SIG-M5 treated with dmso at 0.1 percent for 504 hours (cell line): ENCODE data around the gene DNAJB2.
A peak's percentile ranks its signal among the peaks of the same experiment; 100 is the strongest.

Experiments
- DNase-seq: peaks from one replicate; lab custom pipeline; 2025; ENCODE audit not compliant: unreplicated experiment; lab: John Stamatoyannopoulos, UW

DNAJB2 gene

DNA sequence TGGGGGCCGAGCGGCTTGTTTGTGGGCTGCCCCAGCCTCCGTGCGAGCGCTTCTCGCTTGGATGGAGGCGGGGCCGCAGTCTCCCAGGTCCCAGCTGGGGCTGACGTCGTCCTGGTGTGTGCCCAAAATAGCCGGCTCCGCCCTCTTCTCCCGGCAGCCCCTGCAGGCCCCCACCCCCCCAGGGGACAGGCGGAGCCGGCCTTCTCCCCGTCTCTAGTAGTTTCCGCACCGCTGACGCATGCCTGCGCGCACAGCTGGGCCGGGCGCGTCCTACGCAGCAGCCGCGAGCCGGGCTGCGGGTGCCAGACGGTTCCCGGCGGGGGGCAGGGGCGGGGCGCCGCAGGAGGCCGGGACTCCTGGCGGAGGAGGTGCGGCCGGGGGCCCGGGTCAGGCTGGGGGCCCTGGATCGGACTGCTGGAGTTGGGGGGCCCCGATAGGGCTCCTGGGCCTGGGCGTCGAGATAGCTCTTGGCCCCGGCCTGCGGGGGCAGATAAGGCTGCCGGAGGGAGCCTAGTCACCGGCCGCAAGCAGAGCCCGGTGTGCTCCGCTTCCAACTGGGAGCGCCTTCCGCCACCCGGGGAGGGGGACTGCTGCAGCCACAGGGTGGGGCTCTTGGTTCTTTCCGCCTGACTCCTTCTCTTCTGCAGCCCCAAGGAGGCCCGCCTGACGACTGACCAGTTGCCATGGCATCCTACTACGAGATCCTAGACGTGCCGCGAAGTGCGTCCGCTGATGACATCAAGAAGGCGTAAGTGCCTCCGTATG, at the start of gene DNAJB2:
DNAJB2 (plus strand) TSS at position 216 of the 765 bp plus-strand sequence; CDS start at position 684, 468 bp downstream.
- peak; percentile 99 for DNase-seq

DNA sequence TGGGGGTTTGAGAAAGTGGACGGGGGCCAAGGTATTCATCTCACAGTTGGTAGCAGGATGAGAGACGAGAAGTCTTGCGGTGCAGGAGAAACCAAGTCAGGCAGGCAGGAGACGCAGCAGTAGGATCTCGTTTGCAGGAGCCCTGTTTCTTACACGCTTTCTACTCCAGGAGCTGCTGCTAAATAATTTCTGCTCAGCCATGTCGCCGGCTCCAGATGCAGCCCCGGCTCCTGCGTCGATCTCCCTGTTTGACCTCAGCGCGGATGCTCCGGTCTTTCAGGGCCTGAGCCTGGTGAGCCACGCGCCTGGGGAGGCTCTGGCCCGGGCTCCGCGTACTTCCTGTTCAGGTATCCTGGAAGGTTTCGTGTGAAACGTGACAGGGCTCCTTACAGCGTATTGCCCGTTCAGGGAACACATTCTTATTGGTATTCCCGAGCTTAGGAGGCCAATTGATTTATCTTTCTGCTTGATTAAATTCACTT, 49.1 kb upstream of the DNAJB2 start:
- peak; percentile 43 for DNase-seq

GRCh38 chr2:219234331-219234730, 44.8 kb upstream of the DNAJB2 start:
- DNase-seq: no peak

DNA sequence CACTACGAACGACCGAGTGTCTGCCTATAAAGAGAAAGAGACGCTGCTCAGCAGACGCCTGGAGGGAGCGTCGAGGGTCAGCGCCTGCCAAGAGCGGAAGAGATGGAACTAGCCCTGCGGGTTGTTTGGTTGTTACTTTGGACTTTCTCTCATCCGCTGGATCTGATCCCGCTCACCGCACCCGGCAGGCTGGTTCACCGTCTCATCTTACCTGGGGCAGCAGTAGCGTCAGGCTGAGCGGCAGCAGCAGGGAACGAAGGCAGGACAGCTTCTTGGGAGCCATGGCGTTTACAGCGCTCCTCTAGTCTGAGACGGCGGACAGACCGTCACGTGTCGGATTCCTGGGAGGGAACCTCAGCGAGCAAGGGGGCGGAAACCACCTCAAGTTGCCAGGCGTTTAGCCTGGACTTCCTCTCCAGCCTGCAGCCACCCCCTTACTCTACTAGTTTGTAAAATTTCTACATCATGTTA, 35.8 kb upstream of the DNAJB2 start:
- no peak for DNase-seq

DNA sequence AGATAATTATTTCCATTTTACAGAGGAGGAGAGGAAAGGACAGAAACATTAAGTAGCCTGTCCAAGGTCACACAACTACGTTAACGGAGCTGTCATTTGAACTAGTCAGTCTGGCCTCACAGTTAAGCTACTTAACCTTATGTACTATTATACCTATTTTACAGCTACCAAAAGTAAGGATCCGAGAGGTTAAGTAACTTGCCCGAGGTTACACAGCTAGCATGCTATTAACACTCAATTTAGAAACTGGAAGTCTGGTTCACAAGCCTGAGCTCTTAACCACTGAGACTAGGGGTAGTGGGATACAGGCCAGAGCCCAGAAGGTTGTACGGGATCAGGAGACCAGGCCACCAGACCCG, 34.4 kb upstream of the DNAJB2 start:
- no peak for DNase-seq

GRCh38 chr2:219245148-219245898, 33.8 kb upstream of the DNAJB2 start, which contains the start of the genes GLB1L and STK16:
Gene GLB1L (minus strand): TSS chr2:219245444. CDS start chr2:219243573, 1,871 bp downstream.
Gene STK16 (plus strand): TSS chr2:219245479. CDS start chr2:219246000, 521 bp downstream.
- peak; percentile 75 for DNase-seq

DNA sequence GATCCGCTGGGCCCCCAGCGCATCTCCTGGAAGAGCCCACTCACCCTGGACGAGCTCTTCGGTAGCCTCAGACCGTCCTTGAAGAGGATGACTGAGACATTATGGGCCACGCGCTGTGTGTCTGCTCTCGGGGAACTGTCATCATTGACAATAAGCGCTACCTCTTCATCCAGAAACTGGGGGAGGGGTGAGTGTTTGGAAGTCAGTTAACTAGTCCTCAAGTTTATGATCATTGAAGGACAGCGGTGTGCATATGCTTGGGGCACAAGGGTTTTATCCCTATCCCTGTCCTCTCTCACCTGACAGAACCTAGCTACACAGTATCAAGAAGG, 33.3 kb upstream of the DNAJB2 start:
- no peak for DNase-seq

DNA sequence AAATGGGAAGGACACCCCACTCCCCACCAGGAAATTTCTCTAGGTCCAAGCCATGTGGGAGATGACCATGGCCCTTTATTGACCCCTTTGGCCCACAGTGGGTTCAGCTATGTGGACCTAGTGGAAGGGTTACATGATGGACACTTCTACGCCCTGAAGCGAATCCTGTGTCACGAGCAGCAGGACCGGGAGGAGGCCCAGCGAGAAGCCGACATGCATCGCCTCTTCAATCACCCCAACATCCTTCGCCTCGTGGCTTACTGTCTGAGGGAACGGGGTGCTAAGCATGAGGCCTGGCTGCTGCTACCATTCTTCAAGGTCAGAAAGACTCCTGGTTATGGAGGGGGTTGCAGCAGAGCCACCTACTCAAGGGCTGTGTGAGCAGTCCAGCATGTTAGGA, 32.6 kb upstream of the DNAJB2 start:
- no peak for DNase-seq

DNA sequence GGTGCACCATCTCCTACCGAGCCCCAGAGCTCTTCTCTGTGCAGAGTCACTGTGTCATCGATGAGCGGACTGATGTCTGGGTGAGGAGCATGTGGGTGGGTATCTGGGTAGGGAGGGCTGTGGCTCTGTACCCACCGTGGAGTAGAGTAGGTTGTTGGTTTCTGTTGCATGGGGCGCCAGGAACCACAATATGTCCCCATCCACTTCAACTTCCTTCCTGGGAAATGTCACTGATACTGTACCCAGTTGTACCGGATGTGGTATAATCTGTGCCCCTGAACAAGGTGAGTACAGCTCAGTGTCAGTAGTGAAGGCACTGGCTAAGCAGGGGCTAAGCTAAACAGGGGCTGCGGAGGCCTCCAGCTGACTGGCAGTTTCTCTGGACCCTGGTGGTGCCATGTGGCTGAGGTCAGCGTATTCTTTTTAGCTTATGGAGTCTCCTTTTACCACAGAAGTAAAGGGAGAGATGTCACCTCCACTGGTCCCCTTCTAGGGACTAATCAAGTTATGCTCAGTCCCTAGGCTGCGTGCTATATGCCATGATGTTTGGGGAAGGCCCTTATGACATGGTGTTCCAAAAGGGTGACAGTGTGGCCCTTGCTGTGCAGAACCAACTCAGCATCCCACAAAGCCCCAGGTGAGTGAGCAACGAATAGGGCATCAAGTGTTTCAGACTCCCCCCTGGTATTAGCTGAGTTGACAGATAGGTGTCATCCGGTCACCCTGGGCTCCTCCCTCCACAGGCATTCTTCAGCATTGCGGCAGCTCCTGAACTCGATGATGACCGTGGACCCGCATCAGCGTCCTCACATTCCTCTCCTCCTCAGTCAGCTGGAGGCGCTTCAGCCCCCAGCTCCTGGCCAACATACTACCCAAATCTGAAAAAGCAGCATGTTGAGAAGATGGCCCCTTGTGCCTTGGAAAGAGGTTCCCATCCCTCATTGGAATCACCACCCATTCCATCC, 31.2 kb upstream of the DNAJB2 start:
- peak; percentile 33 for DNase-seq

DNA sequence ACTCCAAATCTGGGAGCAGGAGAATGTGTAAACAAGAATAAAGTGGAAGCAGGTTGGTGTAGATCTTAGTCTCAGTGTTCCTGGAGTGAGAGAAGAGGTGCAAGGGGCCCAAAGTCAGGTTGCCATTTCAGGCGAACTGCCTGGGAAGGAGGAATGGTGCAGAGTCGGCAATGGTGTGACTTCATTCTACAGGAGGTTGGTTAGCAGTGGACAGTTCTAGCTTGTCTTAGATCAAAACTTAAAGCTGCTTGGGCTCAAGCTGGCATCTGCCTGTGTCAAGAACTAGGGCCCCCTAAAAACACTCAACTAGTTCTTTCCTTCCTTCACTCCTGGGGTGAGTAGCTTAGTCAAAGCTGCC, 30.3 kb upstream of the DNAJB2 start:
- no peak for DNase-seq

GRCh38 chr2:219249203-219249980, 29.8 kb upstream of the DNAJB2 start:
- DNase-seq: peak; percentile 66

- DNase-seq: peak; percentile 84
Measured at GRCh38 chr2:219250049-219250781, 29.0 kb upstream of the DNAJB2 start.

- no peak for DNase-seq
Measured at GRCh38 chr2:219251656-219252055, 27.5 kb upstream of the DNAJB2 start.

- no peak for DNase-seq
Measured at GRCh38 chr2:219252084-219252483, 27.1 kb upstream of the DNAJB2 start.

DNA sequence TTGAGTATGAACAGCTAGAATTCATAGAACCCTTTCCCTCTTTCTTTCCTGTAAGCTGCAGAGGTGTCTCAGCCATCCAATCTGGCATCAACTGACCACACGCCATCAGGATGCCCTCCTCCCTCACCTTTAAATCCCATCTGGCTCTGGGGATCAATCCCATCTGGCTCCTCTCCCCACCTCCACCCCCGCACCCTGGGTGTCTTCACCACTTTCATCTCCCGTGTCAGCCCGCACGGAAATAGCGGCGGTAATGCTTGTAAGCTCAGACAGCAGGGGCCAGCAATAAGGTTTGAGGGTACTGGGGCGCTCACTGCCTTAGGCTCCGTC, 26.6 kb upstream of the DNAJB2 start:
- no peak for DNase-seq

GRCh38 chr2:219252900-219253752, 26.0 kb upstream of the DNAJB2 start, which contains the start of gene TUBA4B:
Gene TUBA4B (plus strand): TSS chr2:219253243. CDS start chr2:219253408, 165 bp downstream.
- peak; percentile 61 for DNase-seq

GRCh38 chr2:219253753-219254589, 25.2 kb upstream of the DNAJB2 start, which contains the start of gene TUBA4A:
Gene TUBA4A (minus strand): TSS chr2:219253918. CDS start chr2:219253858, 60 bp downstream.
- peak; percentile 53 for DNase-seq
